Endothelial cell of umbilical vein (primary cell): Measurements from ENCODE around the gene PTBP2. TPM values are rescaled to one million over a fixed set of nuclear protein-coding genes. Genes with fewer than 3 reads are reported as not detected.

Experiments
- BruUV-seq: library from RNA; stranded (reverse); fragments of 400-500 nt; replicated peaks from 2 replicates; lab custom pipeline; 2021; lab: Mats Ljungman, UMichigan
- CTCF ChIA-PET: fragments of 300-600, 350-600 bp; sonication (Branson Sonifier 250); formaldehyde crosslinking; loops from one replicate; lab custom pipeline; 2021; ENCODE audit warnings: antibody characterized with exemption, inconsistent platforms; lab: Charles Lee
- POLR2A ChIA-PET: fragments of 300-600, 350-600 bp; sonication (Branson Sonifier 250); formaldehyde crosslinking; loops from one replicate; lab custom pipeline; 2021; ENCODE audit warnings: antibody characterized with exemption, inconsistent platforms; lab: Charles Lee
- DNase-seq: peaks from one replicate; pipeline ENCODE4 v3.0.0-alpha.2; 2011; ENCODE audit warnings: low read depth, low spot score
- FAIRE-seq: peaks from 2 replicates; lab custom pipeline; 2011; peaks lifted over from hg19 to GRCh38; lab: Jason Lieb, UNC
- H2AFZ ChIP-seq: 2 replicates; pipeline ENCODE4 v1.6.0; 2012; ENCODE audit warnings: low read depth, low read length, control low read depth, inconsistent platforms
- H3K27ac ChIP-seq: 2 replicates; pipeline ENCODE4 v1.5.1; 2011; ENCODE audit warnings: low read depth, mild to moderate bottlenecking, control low read depth, low read length, moderate library complexity; ENCODE audit not compliant: insufficient read depth
- H3K27me3 ChIP-seq, 2 experiments: 2 replicates each; pipeline versions ENCODE4 v1.6.0 to v1.6.1; 2011; ENCODE audit warnings: low read length in 2 of 2, mixed read lengths in 1 of 2; ENCODE audit not compliant: control insufficient read depth in 2 of 2, insufficient read depth in 2 of 2
- H3K36me3 ChIP-seq, 2 experiments: 2 replicates in 1 of 2; 3 replicates in 1 of 2; pipeline ENCODE4 v1.5.1; 2011; ENCODE audit warnings: low read length in 2 of 2, mild to moderate bottlenecking in 1 of 2, moderate library complexity in 1 of 2; ENCODE audit not compliant: control insufficient read depth in 2 of 2, insufficient read depth in 2 of 2; ENCODE audit errors: extremely low read depth in 1 of 2
- H3K4me1 ChIP-seq: 3 replicates; pipeline ENCODE4 v1.5.1; 2011; ENCODE audit warnings: mild to moderate bottlenecking, low read length; ENCODE audit not compliant: control insufficient read depth, insufficient read depth; ENCODE audit errors: extremely low read depth
- H3K4me2 ChIP-seq: 2 replicates; pipeline ENCODE4 v1.6.1; 2011; ENCODE audit warnings: low read length, control low read depth, mixed read lengths; ENCODE audit not compliant: insufficient read depth
- H3K4me3 ChIP-seq, 3 experiments: fragments of 200-600 bp in 1 of 3; sonication (generic), shearing (Covaris generic) in 1 of 3; replicated peaks in 1 of 3; 2 replicates each; pipeline ENCODE4 v1.5.1; 2011 to 2016; ENCODE audit warnings: control low read depth in 3 of 3, low read length in 3 of 3, mild to moderate bottlenecking in 2 of 3, inconsistent platforms in 1 of 3, low read depth in 1 of 3, moderate library complexity in 1 of 3; ENCODE audit not compliant: insufficient read depth in 1 of 3
- H3K79me2 ChIP-seq: 2 replicates; pipeline ENCODE4 v1.6.0; 2012; ENCODE audit warnings: low read length, inconsistent platforms; ENCODE audit not compliant: control insufficient read depth, insufficient read depth
- H3K9ac ChIP-seq: replicated peaks from 2 replicates; pipeline ENCODE3; 2011; ENCODE audit warnings: low read length, control low read depth; ENCODE audit not compliant: insufficient read depth; ENCODE audit errors: extremely low read depth
- H3K9me1 ChIP-seq: replicated peaks from 3 replicates; pipeline ENCODE4 v1.6.0; 2011; ENCODE audit warnings: mild to moderate bottlenecking, low read length; ENCODE audit not compliant: control insufficient read depth, insufficient read depth; ENCODE audit errors: extremely low read depth
- H3K9me3 ChIP-seq: replicated peaks from 2 replicates; pipeline ENCODE4 v1.5.1; 2012; ENCODE audit warnings: low read length, inconsistent platforms; ENCODE audit not compliant: control insufficient read depth, insufficient read depth
- H4K20me1 ChIP-seq: replicated peaks from 2 replicates; pipeline ENCODE3; 2011; ENCODE audit warnings: mild to moderate bottlenecking, low read length; ENCODE audit not compliant: control insufficient read depth, insufficient read depth; ENCODE audit errors: extremely low read depth
- EZH2 ChIP-seq: IDR thresholded peaks from 2 replicates; pipeline ENCODE4 v1.6.1; 2012; ENCODE audit warnings: borderline replicate concordance, low read depth, mild to moderate bottlenecking, moderate library complexity, low read length, inconsistent platforms; ENCODE audit not compliant: severe bottlenecking
- FOS ChIP-seq: IDR thresholded peaks from 2 replicates; pipeline ENCODE4 v1.6.1; 2011; ENCODE audit warnings: mild to moderate bottlenecking, low read length, moderate library complexity, borderline replicate concordance; ENCODE audit not compliant: insufficient read depth
- GATA2 ChIP-seq: IDR thresholded peaks from 2 replicates; pipeline ENCODE4 v1.7.0; 2011; ENCODE audit warnings: low read depth, mild to moderate bottlenecking, moderate library complexity, mixed read lengths, low read length; ENCODE audit not compliant: insufficient read length, insufficient read depth
- JUN ChIP-seq: IDR thresholded peaks from 2 replicates; pipeline ENCODE4 v1.6.1; 2011; ENCODE audit warnings: borderline replicate concordance, low read depth; ENCODE audit not compliant: insufficient read length, insufficient read depth
- MYC ChIP-seq: IDR thresholded peaks from one replicate; pipeline ENCODE4 v1.6.1; 2011; ENCODE audit warnings: mild to moderate bottlenecking, low read depth, low read length
- POLR2A ChIP-seq: IDR thresholded peaks from 2 replicates; pipeline ENCODE4 v1.6.1; 2012; ENCODE audit warnings: low read depth, mild to moderate bottlenecking, control low read depth, low read length
- POLR2AphosphoS5 ChIP-seq: IDR thresholded peaks from 2 replicates; pipeline ENCODE4 v1.6.1; 2012; ENCODE audit warnings: low read depth, mild to moderate bottlenecking, control low read depth, low read length, moderate library complexity; ENCODE audit not compliant: insufficient read depth
- dilution Hi-C: fragments of 300-500 bp; cut with MboI; formaldehyde crosslinking; loops from one replicate; pipeline ENCODE4 v1.15.0; 2019; ENCODE audit warnings: low sequenced_read_pairs; ENCODE audit not compliant: extremely low pct_ligation_motif_present
- intact Hi-C: fragments of 100-400 bp; cut with micrococcal nuclease; formaldehyde crosslinking; loops from one replicate; pipeline ENCODE4 v1.10.0; 2022
- polyA plus RNA-seq, 4 experiments: library from polyadenylated mRNA; depleted of rRNA in 3 of 4; stranded (reverse) in 3 of 4; unstranded in 1 of 4; fragments of >200 nt; gene quantifications; 2 replicates each; pipeline versions ENCODE4 v1.2.1 to v1.2.3, GENCODE V29; 2011 to 2012; ENCODE audit warnings: missing spikeins in 1 of 4
- total RNA-seq: library from RNA; stranded (reverse); gene quantifications from 2 replicates; pipeline ENCODE4 v1.2.3, GENCODE V29; 2021
- TF ChIP-seq, protein P1 (sequence below): IDR thresholded peaks from 2 replicates; pipeline ENCODE4 v1.6.1; 2011; ENCODE audit not compliant: insufficient read depth, insufficient read length
- TF ChIP-seq, protein P2 (sequence below), 2 donors: IDR thresholded peaks; 1 replicate in 1 of 2; 2 replicates in 1 of 2; pipeline ENCODE4 v1.5.1; 2011; ENCODE audit warnings: low read length in 2 of 2, mild to moderate bottlenecking in 2 of 2, moderate library complexity in 2 of 2, control low read depth in 1 of 2, inconsistent platforms in 1 of 2, low read depth in 1 of 2; ENCODE audit not compliant: insufficient read depth in 1 of 2; ENCODE audit errors: extremely low read depth in 1 of 2

PTBP2 gene
- total and polyA plus RNA-seq, 2 donors (not counting 3 experiments of a cell fraction or from before 2014, with no cell fraction given): 7.7 to 27.0 TPM

DNA sequence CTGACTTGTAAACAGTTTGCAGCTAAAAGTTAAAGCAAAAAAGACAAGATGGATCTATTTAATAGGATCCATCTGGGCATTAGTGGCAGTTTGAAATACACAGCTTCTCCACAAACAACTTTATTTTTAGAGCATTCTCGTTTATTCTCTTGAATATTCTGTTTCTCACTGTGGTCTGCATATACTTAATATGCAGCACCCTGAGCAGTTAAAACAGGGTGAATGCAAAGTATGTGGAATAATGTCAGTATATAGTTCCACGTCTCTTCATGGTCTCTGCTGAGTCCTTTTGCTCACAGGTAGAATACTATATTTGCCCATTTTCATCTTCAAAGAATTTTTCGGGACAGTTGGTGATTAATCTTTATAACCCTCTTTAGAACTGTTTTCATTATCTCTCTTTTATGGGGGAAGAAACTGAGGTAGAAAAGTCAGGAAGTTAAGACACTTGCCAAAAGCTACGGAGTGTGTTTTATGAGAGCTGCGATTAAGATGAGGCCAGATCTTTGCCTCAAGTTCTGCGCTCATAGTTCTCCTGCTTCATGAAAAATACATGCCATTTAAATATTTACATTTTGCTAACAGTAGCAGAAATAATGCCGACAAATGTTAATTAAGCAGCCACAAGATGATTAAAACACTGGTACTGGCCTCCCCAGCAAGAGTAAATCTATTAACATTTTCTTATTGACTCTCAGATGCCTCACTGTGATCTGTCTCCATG is 115.6 kb downstream of the PTBP2 start:
- H3K4me3 ChIP-seq: no peak overlapping the region
- dilution Hi-C loops: no loop called here
- no peak for FAIRE-seq
- BruUV-seq: no TSS peak
- no peak for TF ChIP-seq GATA2
- TF ChIP-seq FOS: no peak
- no peak for TF ChIP-seq POLR2A
- TF ChIP-seq MYC: no peak
- TF ChIP-seq, protein P1, sequence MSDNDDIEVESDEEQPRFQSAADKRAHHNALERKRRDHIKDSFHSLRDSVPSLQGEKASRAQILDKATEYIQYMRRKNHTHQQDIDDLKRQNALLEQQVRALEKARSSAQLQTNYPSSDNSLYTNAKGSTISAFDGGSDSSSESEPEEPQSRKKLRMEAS: no peak
- TF ChIP-seq JUN: no peak
- no peak for TF ChIP-seq POLR2AphosphoS5
- no peak for TF ChIP-seq EZH2
- TF ChIP-seq, protein P2, sequence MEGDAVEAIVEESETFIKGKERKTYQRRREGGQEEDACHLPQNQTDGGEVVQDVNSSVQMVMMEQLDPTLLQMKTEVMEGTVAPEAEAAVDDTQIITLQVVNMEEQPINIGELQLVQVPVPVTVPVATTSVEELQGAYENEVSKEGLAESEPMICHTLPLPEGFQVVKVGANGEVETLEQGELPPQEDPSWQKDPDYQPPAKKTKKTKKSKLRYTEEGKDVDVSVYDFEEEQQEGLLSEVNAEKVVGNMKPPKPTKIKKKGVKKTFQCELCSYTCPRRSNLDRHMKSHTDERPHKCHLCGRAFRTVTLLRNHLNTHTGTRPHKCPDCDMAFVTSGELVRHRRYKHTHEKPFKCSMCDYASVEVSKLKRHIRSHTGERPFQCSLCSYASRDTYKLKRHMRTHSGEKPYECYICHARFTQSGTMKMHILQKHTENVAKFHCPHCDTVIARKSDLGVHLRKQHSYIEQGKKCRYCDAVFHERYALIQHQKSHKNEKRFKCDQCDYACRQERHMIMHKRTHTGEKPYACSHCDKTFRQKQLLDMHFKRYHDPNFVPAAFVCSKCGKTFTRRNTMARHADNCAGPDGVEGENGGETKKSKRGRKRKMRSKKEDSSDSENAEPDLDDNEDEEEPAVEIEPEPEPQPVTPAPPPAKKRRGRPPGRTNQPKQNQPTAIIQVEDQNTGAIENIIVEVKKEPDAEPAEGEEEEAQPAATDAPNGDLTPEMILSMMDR (IDR thresholded peaks at IDR 0.05; ENCODE audit: extremely low read depth in 1 of 2, insufficient read depth in 1 of 2, low read depth in 1 of 2, low read length in 2 of 2): no peak
- H3K9ac ChIP-seq: no peak overlapping the region
- H3K9me3 ChIP-seq: no peaks in the 10 kb centered on the region
- H3K36me3 ChIP-seq: no peaks in the 10 kb centered on the region
- no peaks in the 10 kb centered on the region for H3K4me1 ChIP-seq
- no peak overlapping the region for H2AFZ ChIP-seq
- H3K4me2 ChIP-seq: no peak overlapping the region
- CTCF ChIA-PET: interaction anchor here (1.0 to 1.4 kb wide), 2 partner anchors 8 to 12 kb away, joined by 3 to 5 read pairs; no protein-coding TSS in a partner anchor
- POLR2A ChIA-PET: no interaction called here
- no peak for DNase-seq
- intact Hi-C loops: no loop called here
- H3K27me3 ChIP-seq: no peaks in the 10 kb centered on the region
- H3K79me2 ChIP-seq: no peaks in the 10 kb centered on the region
- H3K9me1 ChIP-seq: no peaks in the 10 kb centered on the region
- no peak overlapping the region for H3K27ac ChIP-seq
- H4K20me1 ChIP-seq: no peaks in the 10 kb centered on the region
